Measurements from ENCODE around the gene TMPRSS2. TPM values are rescaled to one million over a fixed set of nuclear protein-coding genes. Genes with fewer than 3 reads are reported as not detected.

Gene TMPRSS2
- total RNA-seq, 1 donor from 2014 or later = 23.7 TPM

- peaks cover 18% of the 10 kb centered on the region for H3K9me3 Mint-ChIP-seq (ENCODE audit: low read depth)
- DNase-seq (ENCODE audit: low spot score, unreplicated experiment) = no peak
- H3K4me1 Mint-ChIP-seq (ENCODE audit: low read depth) = peaks cover 14% of the 10 kb centered on the region
- no peak overlapping the region for H3K4me3 Mint-ChIP-seq (ENCODE audit: low read depth)
- peak overlapping the region; percentile 49 for H3K27ac Mint-ChIP-seq
- no peaks in the 10 kb centered on the region for H3K27me3 Mint-ChIP-seq
- peaks cover 2% of the 10 kb centered on the region for H3K36me3 Mint-ChIP-seq (ENCODE audit: insufficient read depth)
- no peak for TF ChIP-seq CTCF (IDR thresholded peaks at IDR 0.05; ENCODE audit: unreplicated experiment)
Observed at GRCh38 chr21:41520560-41521442, 12.8 kb upstream of the TMPRSS2 start.

DNA sequence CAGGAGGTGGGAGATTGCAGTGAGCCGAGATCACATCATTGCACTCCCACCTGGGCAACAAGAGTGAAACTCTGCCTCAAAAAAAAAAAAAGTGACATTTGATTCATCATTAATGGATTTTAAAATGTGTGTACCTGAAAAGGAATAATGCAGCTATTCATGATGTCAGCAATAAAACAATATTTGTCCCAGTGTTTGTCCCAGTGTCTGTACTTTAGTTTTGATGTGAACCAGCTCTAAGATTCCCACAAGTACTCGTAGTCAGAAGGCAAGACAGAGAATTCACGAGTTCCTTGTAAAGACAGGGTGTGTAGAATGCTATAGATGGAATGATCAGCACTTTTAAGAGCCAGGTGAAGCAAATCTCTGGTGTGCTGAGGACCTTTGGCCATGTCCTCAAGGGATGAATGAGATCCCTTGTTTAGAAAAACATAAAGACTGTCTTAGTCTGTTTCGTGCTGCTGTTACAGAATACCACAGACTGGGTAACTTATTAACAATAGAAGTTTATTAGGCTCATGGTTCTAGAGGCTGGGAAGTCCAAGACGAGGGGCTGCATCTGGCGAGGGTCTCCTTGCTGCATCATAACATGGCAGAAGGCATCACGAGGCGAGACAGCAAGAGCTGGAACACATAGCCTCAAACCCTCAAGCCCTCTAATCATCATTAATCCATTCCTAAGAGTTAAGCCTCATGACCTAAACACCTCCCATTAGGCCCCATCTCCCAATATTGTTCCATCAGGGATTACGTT lies 12.0 kb upstream of the TMPRSS2 start:
- H3K36me3 Mint-ChIP-seq (ENCODE audit: insufficient read depth) = peaks cover 2% of the 10 kb centered on the region
- TF ChIP-seq CTCF (IDR thresholded peaks at IDR 0.05; ENCODE audit: unreplicated experiment) = no peak
- DNase-seq (ENCODE audit: low spot score, unreplicated experiment) = no peak
- peak overlapping the region; percentile 49 for H3K27ac Mint-ChIP-seq
- no peaks in the 10 kb centered on the region for H3K27me3 Mint-ChIP-seq
- no peak overlapping the region for H3K4me3 Mint-ChIP-seq (ENCODE audit: low read depth)
- H3K9me3 Mint-ChIP-seq (ENCODE audit: low read depth) = peaks cover 19% of the 10 kb centered on the region
- H3K4me1 Mint-ChIP-seq (ENCODE audit: low read depth) = peaks cover 10% of the 10 kb centered on the region

DNA sequence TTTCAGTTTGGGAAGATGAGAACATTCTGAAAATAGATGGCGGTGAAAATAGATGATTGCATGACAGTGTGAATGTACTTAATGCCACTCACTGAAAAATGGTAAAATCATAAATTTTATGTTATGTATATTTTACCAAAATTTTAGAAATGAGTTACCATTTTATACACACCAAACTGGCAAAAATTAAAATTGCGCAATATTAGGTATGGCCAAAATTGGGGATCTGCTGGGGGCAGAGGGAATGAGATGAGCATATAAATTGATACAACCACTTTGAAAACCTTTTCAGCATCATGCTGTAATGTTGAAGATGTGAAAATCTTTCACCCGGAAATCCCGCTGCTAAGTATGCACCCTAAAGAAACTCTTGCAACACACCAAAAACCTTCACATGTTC lies 10.8 kb upstream of the TMPRSS2 start:
- H3K27ac Mint-ChIP-seq = no peak overlapping the region
- TF ChIP-seq CTCF (IDR thresholded peaks at IDR 0.05; ENCODE audit: unreplicated experiment) = no peak
- no peaks in the 10 kb centered on the region for H3K27me3 Mint-ChIP-seq
- H3K4me1 Mint-ChIP-seq (ENCODE audit: low read depth) = peaks cover 10% of the 10 kb centered on the region
- no peak overlapping the region for H3K4me3 Mint-ChIP-seq (ENCODE audit: low read depth)
- H3K36me3 Mint-ChIP-seq (ENCODE audit: insufficient read depth) = peaks cover 2% of the 10 kb centered on the region
- H3K9me3 Mint-ChIP-seq (ENCODE audit: low read depth) = peaks cover 19% of the 10 kb centered on the region
- no peak for DNase-seq (ENCODE audit: low spot score, unreplicated experiment)

DNA sequence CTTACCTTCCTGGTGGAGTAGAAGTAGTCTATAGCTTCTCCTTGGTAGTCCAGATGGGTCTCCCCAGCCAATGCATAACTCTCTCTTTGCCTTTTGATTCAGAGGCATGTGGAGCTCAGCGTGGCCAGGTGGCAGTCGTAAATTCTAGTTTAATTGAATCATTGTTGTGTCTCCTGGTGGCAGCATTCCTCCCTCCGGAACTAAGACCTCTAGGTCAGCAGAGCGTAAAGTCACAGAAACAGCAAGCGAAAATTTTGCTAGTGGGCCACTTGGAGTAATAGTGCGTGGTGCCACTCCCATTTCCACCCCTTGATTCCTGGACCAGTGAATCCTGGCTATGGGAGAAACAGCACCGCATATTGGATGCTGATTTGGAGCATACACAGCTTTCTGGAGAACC lies 3.9 kb upstream of the TMPRSS2 start:
- H3K36me3 Mint-ChIP-seq (ENCODE audit: insufficient read depth) = no peaks in the 10 kb centered on the region
- DNase-seq (ENCODE audit: low spot score, unreplicated experiment) = no peak
- no peaks in the 10 kb centered on the region for H3K27me3 Mint-ChIP-seq
- no peak for TF ChIP-seq CTCF (IDR thresholded peaks at IDR 0.05; ENCODE audit: unreplicated experiment)
- H3K4me3 Mint-ChIP-seq (ENCODE audit: low read depth) = no peak overlapping the region
- peaks cover 8% of the 10 kb centered on the region for H3K9me3 Mint-ChIP-seq (ENCODE audit: low read depth)
- no peak overlapping the region for H3K27ac Mint-ChIP-seq
- peaks cover 14% of the 10 kb centered on the region for H3K4me1 Mint-ChIP-seq (ENCODE audit: low read depth)

DNA sequence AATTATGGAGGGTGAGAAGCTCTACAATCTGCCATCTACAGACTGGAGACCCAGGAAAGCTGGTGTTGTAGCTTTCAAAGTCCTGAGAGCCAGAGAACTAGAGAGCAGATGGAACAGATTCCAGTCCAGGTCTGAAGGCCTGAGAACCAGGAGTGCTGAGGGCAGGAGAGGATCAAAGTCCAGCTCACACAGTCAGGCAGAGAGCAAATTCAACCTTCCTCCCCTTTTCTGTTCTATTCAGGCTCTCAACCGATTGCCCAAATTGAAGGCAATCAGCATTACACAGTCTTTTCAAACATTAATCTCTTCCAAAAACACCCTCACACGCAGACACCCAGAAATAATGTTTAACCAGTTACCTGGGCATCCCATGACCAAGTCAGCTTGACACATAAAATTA lies 2.5 kb upstream of the TMPRSS2 start:
- H3K4me1 Mint-ChIP-seq (ENCODE audit: low read depth) = peaks cover 22% of the 10 kb centered on the region
- peak overlapping the region; percentile 39 for H3K27ac Mint-ChIP-seq
- no peaks in the 10 kb centered on the region for H3K36me3 Mint-ChIP-seq (ENCODE audit: insufficient read depth)
- H3K9me3 Mint-ChIP-seq (ENCODE audit: low read depth) = no peaks in the 10 kb centered on the region
- peaks cover 5% of the 10 kb centered on the region for H3K27me3 Mint-ChIP-seq
- no peak for DNase-seq (ENCODE audit: low spot score, unreplicated experiment)
- no peak for TF ChIP-seq CTCF (IDR thresholded peaks at IDR 0.05; ENCODE audit: unreplicated experiment)
- H3K4me3 Mint-ChIP-seq (ENCODE audit: low read depth) = no peak overlapping the region
